Activated CD4-positive, alpha-beta T cell treated with anti-CD3 and anti-CD28 coated beads, Interleukin-2, amount 50 U/mL, for 4 hours (primary cell): ENCODE measurements around the gene RB1.
"Not testable (repeated sequence)": the region's sequence is repeated elsewhere in the genome, so short reads cannot be mapped to it uniquely, and the experiment has no call there.

ENCODE experiments used
- DNase-seq, 2 experiments: peaks; one replicate each; pipeline ENCODE4 v3.0.0-alpha.2; 2020

Gene RB1

GRCh38 chr13:48355524-48355923 is 52.0 kb downstream of the RB1 start:
- DNase-seq, result not testable (repeated sequence)

GRCh38 chr13:48356750-48357149 is 53.2 kb downstream of the RB1 start:
- no peak for DNase-seq

GRCh38 chr13:48369988-48370387 is 66.4 kb downstream of the RB1 start:
- no peak for DNase-seq

- no peak for DNase-seq
Measured at GRCh38 chr13:48370815-48371214, 67.3 kb downstream of the RB1 start.

- no peak for DNase-seq
Measured at GRCh38 chr13:48377857-48378256, 74.3 kb downstream of the RB1 start.

GRCh38 chr13:48380581-48380980 is 77.0 kb downstream of the RB1 start:
- DNase-seq, result no peak

GRCh38 chr13:48383384-48383783 is 79.8 kb downstream of the RB1 start:
- no peak for DNase-seq

- DNase-seq, result no peak
Measured at GRCh38 chr13:48386816-48387215, 83.3 kb downstream of the RB1 start.

- DNase-seq, result no peak
Measured at GRCh38 chr13:48391257-48391656, 87.7 kb downstream of the RB1 start.

- DNase-seq, result no peak
Measured at GRCh38 chr13:48393030-48393697, 89.6 kb downstream of the RB1 start.

GRCh38 chr13:48393698-48394085 is 90.1 kb downstream of the RB1 start:
- DNase-seq, result no peak

- DNase-seq, result no peak
Measured at GRCh38 chr13:48397744-48398143, 94.2 kb downstream of the RB1 start.

- no peak for DNase-seq
Measured at GRCh38 chr13:48398450-48399095, 95.0 kb downstream of the RB1 start.

- no peak for DNase-seq
Measured at GRCh38 chr13:48400090-48400694, 96.6 kb downstream of the RB1 start.

- DNase-seq, result no peak
Measured at GRCh38 chr13:48400850-48401291, 97.3 kb downstream of the RB1 start.

GRCh38 chr13:48401480-48401879 is 97.9 kb downstream of the RB1 start:
- DNase-seq, result no peak

- DNase-seq, result no peak
Measured at GRCh38 chr13:48402325-48402932, 98.9 kb downstream of the RB1 start.

GRCh38 chr13:48403151-48403631 is 99.6 kb downstream of the RB1 start:
- DNase-seq, result no peak

- DNase-seq, result no peak
Measured at GRCh38 chr13:48403913-48404312, 100.4 kb downstream of the RB1 start.

GRCh38 chr13:48404952-48405351 is 101.4 kb downstream of the RB1 start:
- DNase-seq, result no peak

GRCh38 chr13:48405875-48406274 is 102.3 kb downstream of the RB1 start:
- no peak for DNase-seq

GRCh38 chr13:48410199-48410598 is 106.6 kb downstream of the RB1 start:
- DNase-seq, result no peak

GRCh38 chr13:48411147-48411794 is 107.7 kb downstream of the RB1 start:
- DNase-seq, result no peak
